Measurements from ENCODE around the gene SETBP1.

SETBP1 gene

DNA sequence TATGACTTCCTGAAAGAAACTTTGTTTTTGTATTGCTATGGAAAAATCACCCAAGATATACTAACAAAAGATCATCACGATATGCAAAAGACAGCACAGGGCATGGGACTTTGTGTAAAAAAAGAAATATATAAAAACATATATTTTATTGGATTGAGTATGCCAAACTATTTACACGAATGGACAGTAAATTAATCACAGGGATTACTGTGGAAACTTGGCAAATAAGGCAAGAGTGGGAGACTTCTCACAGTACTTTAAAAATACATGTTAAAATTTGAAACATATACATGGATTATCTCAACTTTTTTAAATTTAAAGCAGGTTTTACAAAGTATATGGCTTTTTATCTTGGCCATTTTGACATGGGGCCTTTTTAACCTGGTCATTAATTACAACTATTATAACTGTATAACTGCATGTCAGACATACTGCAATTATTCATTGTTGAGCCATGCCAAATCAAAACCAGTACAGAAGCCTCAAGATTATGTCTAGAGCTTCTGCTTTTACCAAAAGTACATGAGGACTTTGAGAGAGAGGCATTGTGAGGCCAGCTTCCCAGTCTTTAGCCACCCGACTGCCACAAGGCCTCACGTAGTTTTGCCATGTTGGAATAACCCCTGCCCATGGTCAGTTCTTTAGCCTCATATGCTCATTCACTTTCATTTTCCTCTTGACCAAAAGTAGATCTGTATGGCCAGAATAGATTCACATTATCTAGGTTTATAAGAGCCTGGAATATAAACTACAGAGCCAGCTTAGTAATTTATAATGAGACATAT, 419.8 kb downstream of the SETBP1 start:
- H3K9me3 Mint-ChIP-seq, result no peaks in the 10 kb centered on the region
- H3K27me3 Mint-ChIP-seq (ENCODE audit: low read depth, poor library complexity), result peaks cover 5% of the 10 kb centered on the region
- no peak overlapping the region for H3K27ac Mint-ChIP-seq
- DNase-seq, result no peak
- no peak overlapping the region for H3K4me3 Mint-ChIP-seq
- no peaks in the 10 kb centered on the region for H3K4me1 Mint-ChIP-seq
- H3K36me3 Mint-ChIP-seq (ENCODE audit: low read depth), result no peaks in the 10 kb centered on the region
- TF ChIP-seq, protein P1, sequence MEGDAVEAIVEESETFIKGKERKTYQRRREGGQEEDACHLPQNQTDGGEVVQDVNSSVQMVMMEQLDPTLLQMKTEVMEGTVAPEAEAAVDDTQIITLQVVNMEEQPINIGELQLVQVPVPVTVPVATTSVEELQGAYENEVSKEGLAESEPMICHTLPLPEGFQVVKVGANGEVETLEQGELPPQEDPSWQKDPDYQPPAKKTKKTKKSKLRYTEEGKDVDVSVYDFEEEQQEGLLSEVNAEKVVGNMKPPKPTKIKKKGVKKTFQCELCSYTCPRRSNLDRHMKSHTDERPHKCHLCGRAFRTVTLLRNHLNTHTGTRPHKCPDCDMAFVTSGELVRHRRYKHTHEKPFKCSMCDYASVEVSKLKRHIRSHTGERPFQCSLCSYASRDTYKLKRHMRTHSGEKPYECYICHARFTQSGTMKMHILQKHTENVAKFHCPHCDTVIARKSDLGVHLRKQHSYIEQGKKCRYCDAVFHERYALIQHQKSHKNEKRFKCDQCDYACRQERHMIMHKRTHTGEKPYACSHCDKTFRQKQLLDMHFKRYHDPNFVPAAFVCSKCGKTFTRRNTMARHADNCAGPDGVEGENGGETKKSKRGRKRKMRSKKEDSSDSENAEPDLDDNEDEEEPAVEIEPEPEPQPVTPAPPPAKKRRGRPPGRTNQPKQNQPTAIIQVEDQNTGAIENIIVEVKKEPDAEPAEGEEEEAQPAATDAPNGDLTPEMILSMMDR (IDR thresholded peaks at IDR 0.05), result no peak

DNA sequence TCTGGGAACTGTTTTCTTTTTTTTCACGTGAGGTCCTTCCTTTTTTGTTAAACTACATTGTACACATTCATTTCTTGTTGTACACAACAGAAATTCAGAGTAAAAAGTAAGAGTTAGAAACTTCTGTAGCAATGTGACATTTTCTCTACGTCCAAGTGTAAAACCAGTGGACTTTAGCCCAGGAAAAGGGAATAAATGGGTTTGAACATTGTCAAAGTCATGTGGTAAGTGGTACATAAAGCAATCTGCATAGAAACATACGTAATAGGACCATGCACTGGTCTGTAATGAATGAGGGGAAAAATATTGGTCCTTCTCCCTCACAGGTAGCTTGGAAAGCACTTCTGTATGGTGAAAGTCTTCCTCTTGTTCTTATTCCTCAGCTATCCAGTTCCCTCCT, 421.4 kb downstream of the SETBP1 start:
- H3K36me3 Mint-ChIP-seq (ENCODE audit: low read depth), result no peaks in the 10 kb centered on the region
- DNase-seq, result no peak
- peaks cover 5% of the 10 kb centered on the region for H3K27me3 Mint-ChIP-seq (ENCODE audit: low read depth, poor library complexity)
- H3K9me3 Mint-ChIP-seq, result no peaks in the 10 kb centered on the region
- no peak overlapping the region for H3K4me3 Mint-ChIP-seq
- no peak overlapping the region for H3K27ac Mint-ChIP-seq
- H3K4me1 Mint-ChIP-seq, result no peaks in the 10 kb centered on the region
- TF ChIP-seq, protein P1 (IDR thresholded peaks at IDR 0.05), result no peak

DNA sequence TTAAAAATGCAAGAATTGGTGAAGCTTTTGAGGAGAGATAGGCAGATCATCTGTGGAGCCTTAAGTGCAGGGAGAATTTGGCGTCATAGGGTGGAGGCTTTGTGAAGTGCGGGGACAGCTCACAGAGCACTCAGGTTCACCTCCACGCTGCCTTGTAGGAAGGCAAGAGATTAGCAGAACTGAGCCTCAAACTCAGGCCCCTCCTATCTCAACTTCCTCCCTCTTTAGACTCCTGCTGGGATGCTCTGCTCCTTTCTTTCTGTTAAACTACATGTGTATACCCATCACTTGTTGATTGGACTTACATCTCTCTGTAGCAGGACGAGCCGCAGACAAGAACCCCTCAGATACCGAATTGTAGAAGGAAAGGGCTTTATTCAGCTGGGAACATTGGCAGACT, 422.2 kb downstream of the SETBP1 start:
- DNase-seq, result no peak
- H3K4me1 Mint-ChIP-seq, result no peaks in the 10 kb centered on the region
- no peak overlapping the region for H3K27ac Mint-ChIP-seq
- no peaks in the 10 kb centered on the region for H3K36me3 Mint-ChIP-seq (ENCODE audit: low read depth)
- peaks cover 5% of the 10 kb centered on the region for H3K27me3 Mint-ChIP-seq (ENCODE audit: low read depth, poor library complexity)
- no peaks in the 10 kb centered on the region for H3K9me3 Mint-ChIP-seq
- H3K4me3 Mint-ChIP-seq, result no peak overlapping the region
- TF ChIP-seq, protein P1 (IDR thresholded peaks at IDR 0.05), result no peak

DNA sequence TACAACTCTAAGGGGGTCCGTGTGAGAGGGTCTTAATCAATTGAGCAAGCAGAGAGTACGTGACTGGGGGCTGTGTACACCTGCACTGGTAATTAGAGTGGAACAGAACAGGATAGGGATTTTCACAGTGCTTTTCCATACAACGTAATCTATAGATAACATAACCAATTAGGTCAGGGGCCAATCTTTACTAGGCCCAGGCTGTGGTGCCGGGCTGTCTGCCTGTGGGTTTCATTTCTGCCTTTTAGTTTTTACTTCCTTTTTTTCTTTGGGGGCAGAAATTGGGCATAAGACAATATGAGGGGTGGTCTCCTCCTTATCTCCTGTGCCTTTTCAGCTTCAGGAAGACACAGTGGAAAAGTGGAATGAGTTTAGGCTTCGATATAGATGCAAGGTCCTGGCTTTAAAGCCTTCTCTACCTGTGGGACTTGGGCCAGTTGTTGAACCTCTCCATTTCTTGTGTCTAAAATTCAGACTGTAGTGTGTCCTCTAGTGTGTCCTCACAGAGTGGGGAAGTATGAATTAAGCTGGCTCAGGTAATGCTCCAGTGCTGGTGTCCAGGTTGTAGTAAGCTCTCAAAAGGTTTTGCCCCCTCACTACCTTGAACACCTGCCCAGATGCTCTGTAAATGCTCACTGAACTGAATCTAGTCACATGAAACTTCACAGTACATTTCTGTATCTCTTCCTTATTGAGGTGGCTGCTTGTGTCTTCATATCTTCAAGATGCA, 422.8 kb downstream of the SETBP1 start:
- Mint-ChIP-seq H3K4me1 (no peaks in the 10 kb centered on the region), H3K27ac (no peak overlapping the region), H3K36me3 (ENCODE audit: low read depth) (no peaks in the 10 kb centered on the region), H3K9me3 (no peaks in the 10 kb centered on the region), H3K27me3 (ENCODE audit: low read depth, poor library complexity) (peaks cover 5% of the 10 kb centered on the region), H3K4me3 (no peak overlapping the region)
- DNase-seq, result no peak
- TF ChIP-seq, protein P1 (IDR thresholded peaks at IDR 0.05), result no peak

DNA sequence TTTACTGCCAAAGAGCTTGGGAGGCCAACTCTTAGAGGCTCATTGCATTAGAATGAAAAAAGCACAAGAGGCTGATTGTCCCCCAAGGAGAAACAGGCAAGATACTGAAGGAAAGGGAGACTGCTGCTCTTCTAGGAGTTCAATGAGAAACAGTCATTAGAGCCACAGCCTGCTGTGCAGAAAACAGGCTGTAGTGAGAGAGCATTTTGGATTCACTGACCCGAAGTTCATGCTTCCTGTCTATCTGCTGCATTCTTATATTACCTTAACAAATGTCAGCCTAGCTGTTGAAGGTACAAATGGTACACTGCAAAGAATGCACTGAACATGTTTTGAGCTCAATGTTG, 423.3 kb downstream of the SETBP1 start:
- DNase-seq, result no peak
- TF ChIP-seq, protein P1 (IDR thresholded peaks at IDR 0.05), result no peak
- Mint-ChIP-seq H3K9me3 (no peaks in the 10 kb centered on the region), H3K36me3 (ENCODE audit: low read depth) (no peaks in the 10 kb centered on the region), H3K27me3 (ENCODE audit: low read depth, poor library complexity) (peaks cover 5% of the 10 kb centered on the region), H3K4me3 (no peak overlapping the region), H3K4me1 (no peaks in the 10 kb centered on the region), H3K27ac (no peak overlapping the region)

Measured in nephron progenitor cell (in vitro differentiated cells).